Measurements from ENCODE around the gene AUTS2. TPM values are rescaled to one million over a fixed set of nuclear protein-coding genes. Genes with fewer than 3 reads are reported as not detected.

The AUTS2 gene
- total and polyA plus RNA-seq, 10 donors: 6.1 to 54.8 (median 29.1) TPM

- Histone ChIP-seq H3K4me1 (peaks cover 4 to 13% (median 10%) of the 10 kb centered on the region in 6 donors), H3K27ac (no peak overlapping the region), H3K36me3 (no peaks in the 10 kb centered on the region), H3K4me3 (no peak overlapping the region), H3K27me3 (replicated peaks in 1 of 7) (peaks cover 0 to 37% (median 0%) of the 10 kb centered on the region in 7 donors), H3K9me3 (peaks cover 0 to 4% (median 0%) of the 10 kb centered on the region in 8 donors)
- 78 to 87% (median 83%) methylated on average over 7 of the region's 7 CpGs for WGBS, 5 donors
- intact Hi-C loops (cut with DNase I; ENCODE audit: low total_unique reads): no loop called here
- no peak for TF ChIP-seq POLR2AphosphoS5 (IDR thresholded peaks at IDR 0.05)
- no peak for TF ChIP-seq CTCF (IDR thresholded peaks at IDR 0.05 in 8 of 11, conservative IDR thresholded peaks at IDR 0.05 in 3 of 11)
- no peak for DNase-seq
Measured at GRCh38 chr7:70830426-70830825, 1232.2 kb downstream of the AUTS2 start.

- Histone ChIP-seq H3K27me3 (replicated peaks in 1 of 7) (peaks cover 0 to 50% (median 7%) of the 10 kb centered on the region in 7 donors), H3K9me3 (peaks cover 0 to 6% (median 0%) of the 10 kb centered on the region in 8 donors), H3K4me1 (peaks cover 4 to 13% (median 10%) of the 10 kb centered on the region in 6 donors), H3K4me3 (no peak overlapping the region), H3K36me3 (no peaks in the 10 kb centered on the region), H3K27ac (no peak overlapping the region)
- TF ChIP-seq CTCF (IDR thresholded peaks at IDR 0.05 in 8 of 11, conservative IDR thresholded peaks at IDR 0.05 in 3 of 11): no peak
- TF ChIP-seq POLR2AphosphoS5 (IDR thresholded peaks at IDR 0.05): no peak
- no peak for TF ChIP-seq POLR2A (IDR thresholded peaks at IDR 0.05)
- intact Hi-C loops (cut with DNase I; ENCODE audit: low total_unique reads): no loop called here
- WGBS, 5 donors: 83 to 97% (median 84%) methylated on average over 1 of the region's 1 CpG
- DNase-seq: no peak
Measured at GRCh38 chr7:70833726-70834125, 1235.5 kb downstream of the AUTS2 start.

GRCh38 chr7:70834424-70834823, 1236.1 kb downstream of the AUTS2 start:
- peaks cover 0 to 6% (median 0%) of the 10 kb centered on the region in 8 donors for H3K9me3 ChIP-seq
- intact Hi-C loops (cut with DNase I; ENCODE audit: low total_unique reads): no loop called here
- no peak for DNase-seq
- no peaks in the 10 kb centered on the region for H3K36me3 ChIP-seq
- no peak overlapping the region for H3K4me3 ChIP-seq
- WGBS, 5 donors: 84 to 98% (median 88%) methylated on average over 8 of the region's 8 CpGs
- peaks cover 3 to 8% (median 5%) of the 10 kb centered on the region in 6 donors for H3K4me1 ChIP-seq
- no peak overlapping the region for H3K27ac ChIP-seq
- TF ChIP-seq POLR2A (IDR thresholded peaks at IDR 0.05) (no peak), POLR2AphosphoS5 (IDR thresholded peaks at IDR 0.05) (no peak), CTCF (IDR thresholded peaks at IDR 0.05 in 8 of 11, conservative IDR thresholded peaks at IDR 0.05 in 3 of 11) (no peak)
- H3K27me3 ChIP-seq (replicated peaks in 1 of 7): peaks cover 0 to 47% (median 8%) of the 10 kb centered on the region in 7 donors

DNA sequence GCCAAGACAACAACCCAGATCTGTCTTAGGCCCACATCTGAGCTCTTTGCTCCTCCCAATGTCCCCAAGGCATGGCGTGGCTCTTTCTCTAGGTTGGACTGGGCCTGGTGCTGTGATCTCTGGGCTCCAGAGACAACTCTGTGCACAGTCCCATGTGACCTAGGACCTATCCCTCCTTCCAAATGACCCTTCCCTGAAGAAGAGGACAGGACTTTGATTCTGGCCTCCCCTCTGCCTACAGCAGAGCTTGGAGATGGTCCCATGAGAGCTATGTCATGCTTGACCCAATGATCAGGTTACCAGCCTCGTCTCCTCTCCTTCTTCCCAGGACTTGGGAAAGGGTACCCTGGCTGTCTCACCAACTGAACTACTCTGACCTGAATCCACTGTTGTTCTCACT, 1237.4 kb downstream of the AUTS2 start:
- Histone ChIP-seq H3K27me3 (replicated peaks in 1 of 7) (peaks cover 0 to 34% (median 8%) of the 10 kb centered on the region in 7 donors), H3K27ac (no peak overlapping the region), H3K9me3 (peaks cover 0 to 6% (median 0%) of the 10 kb centered on the region in 8 donors), H3K4me1 (no peaks in the 10 kb centered on the region), H3K4me3 (no peak overlapping the region), H3K36me3 (no peaks in the 10 kb centered on the region)
- TF ChIP-seq CTCF (IDR thresholded peaks at IDR 0.05 in 8 of 11, conservative IDR thresholded peaks at IDR 0.05 in 3 of 11): no peak
- TF ChIP-seq POLR2A (IDR thresholded peaks at IDR 0.05): no peak
- TF ChIP-seq POLR2AphosphoS5 (IDR thresholded peaks at IDR 0.05): no peak
- intact Hi-C loops (cut with DNase I; ENCODE audit: low total_unique reads): no loop called here
- 41 to 85% (median 54%) methylated on average over 2 of the region's 2 CpGs for WGBS, 5 donors
- DNase-seq: no peak

Measured in spleen (tissue), 11 donors.